ENCODE results near the gene KLHL6.

DNA sequence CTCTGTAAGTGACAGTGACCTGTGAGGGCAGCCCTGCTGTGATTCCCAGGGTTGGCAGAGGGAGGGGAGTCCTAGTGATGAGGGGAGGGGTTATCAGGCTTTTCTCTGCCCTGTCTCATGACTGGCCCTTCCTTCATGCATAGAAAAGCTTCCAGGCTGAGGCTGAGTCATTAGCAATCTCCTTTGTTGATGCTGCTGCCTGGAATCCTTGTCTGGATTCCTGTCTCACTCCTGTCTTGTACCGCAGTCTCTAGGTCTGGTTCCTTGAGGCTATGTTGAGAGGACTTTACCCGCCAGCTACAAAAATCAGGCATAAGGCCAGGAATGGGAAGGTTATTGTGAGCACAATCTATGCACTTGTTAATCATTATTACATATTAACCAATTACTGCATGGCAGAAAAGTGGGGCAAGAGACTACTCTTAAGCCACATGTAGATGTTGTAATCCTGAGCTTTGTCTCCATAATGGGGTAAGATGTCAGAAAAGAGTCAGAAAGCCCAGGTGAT is 7.2 kb downstream of the KLHL6 start:
- TF ChIP-seq, protein P1, sequence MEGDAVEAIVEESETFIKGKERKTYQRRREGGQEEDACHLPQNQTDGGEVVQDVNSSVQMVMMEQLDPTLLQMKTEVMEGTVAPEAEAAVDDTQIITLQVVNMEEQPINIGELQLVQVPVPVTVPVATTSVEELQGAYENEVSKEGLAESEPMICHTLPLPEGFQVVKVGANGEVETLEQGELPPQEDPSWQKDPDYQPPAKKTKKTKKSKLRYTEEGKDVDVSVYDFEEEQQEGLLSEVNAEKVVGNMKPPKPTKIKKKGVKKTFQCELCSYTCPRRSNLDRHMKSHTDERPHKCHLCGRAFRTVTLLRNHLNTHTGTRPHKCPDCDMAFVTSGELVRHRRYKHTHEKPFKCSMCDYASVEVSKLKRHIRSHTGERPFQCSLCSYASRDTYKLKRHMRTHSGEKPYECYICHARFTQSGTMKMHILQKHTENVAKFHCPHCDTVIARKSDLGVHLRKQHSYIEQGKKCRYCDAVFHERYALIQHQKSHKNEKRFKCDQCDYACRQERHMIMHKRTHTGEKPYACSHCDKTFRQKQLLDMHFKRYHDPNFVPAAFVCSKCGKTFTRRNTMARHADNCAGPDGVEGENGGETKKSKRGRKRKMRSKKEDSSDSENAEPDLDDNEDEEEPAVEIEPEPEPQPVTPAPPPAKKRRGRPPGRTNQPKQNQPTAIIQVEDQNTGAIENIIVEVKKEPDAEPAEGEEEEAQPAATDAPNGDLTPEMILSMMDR (IDR thresholded peaks at IDR 0.05; ENCODE audit: insufficient read depth, low read length): no peak
- TF ChIP-seq, protein P2, sequence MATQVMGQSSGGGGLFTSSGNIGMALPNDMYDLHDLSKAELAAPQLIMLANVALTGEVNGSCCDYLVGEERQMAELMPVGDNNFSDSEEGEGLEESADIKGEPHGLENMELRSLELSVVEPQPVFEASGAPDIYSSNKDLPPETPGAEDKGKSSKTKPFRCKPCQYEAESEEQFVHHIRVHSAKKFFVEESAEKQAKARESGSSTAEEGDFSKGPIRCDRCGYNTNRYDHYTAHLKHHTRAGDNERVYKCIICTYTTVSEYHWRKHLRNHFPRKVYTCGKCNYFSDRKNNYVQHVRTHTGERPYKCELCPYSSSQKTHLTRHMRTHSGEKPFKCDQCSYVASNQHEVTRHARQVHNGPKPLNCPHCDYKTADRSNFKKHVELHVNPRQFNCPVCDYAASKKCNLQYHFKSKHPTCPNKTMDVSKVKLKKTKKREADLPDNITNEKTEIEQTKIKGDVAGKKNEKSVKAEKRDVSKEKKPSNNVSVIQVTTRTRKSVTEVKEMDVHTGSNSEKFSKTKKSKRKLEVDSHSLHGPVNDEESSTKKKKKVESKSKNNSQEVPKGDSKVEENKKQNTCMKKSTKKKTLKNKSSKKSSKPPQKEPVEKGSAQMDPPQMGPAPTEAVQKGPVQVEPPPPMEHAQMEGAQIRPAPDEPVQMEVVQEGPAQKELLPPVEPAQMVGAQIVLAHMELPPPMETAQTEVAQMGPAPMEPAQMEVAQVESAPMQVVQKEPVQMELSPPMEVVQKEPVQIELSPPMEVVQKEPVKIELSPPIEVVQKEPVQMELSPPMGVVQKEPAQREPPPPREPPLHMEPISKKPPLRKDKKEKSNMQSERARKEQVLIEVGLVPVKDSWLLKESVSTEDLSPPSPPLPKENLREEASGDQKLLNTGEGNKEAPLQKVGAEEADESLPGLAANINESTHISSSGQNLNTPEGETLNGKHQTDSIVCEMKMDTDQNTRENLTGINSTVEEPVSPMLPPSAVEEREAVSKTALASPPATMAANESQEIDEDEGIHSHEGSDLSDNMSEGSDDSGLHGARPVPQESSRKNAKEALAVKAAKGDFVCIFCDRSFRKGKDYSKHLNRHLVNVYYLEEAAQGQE (IDR thresholded peaks at IDR 0.05; ENCODE audit: insufficient replicate concordance, low read depth): no peak
